HEK293 (cell line): Measurements from ENCODE around the gene KIRREL3.

Source experiments
- CTCF ChIA-PET: fragments of 350-600 bp; formaldehyde crosslinking; extraction: SDS; loops from one replicate; lab custom pipeline; 2021; ENCODE audit warnings: antibody characterized with exemption; lab: Yijun Ruan, JAX
- POLR2A ChIA-PET: fragments of 300-600 bp; formaldehyde crosslinking; extraction: SDS; loops from one replicate; lab custom pipeline; 2020; ENCODE audit warnings: antibody characterized with exemption, inconsistent platforms; lab: Yijun Ruan, JAX
- H3K27ac ChIP-seq: fragments of 200-500 bp; sonication (Bioruptor generic); 2 replicates; pipeline ENCODE4 v1.5.1; 2014; ENCODE audit warnings: low read depth, low read length, control low read depth, inconsistent platforms; ENCODE audit errors: extremely low read depth
- H3K36me3 ChIP-seq, 2 experiments: fragments of 200-500 bp in 1 of 2; sonication (Bioruptor generic) in 1 of 2; 1 replicate in 1 of 2; 2 replicates in 1 of 2; pipeline ENCODE4 v1.5.1; 2014 to 2017; ENCODE audit warnings: inconsistent platforms in 2 of 2, low read length in 2 of 2; ENCODE audit not compliant: control insufficient read depth in 2 of 2, insufficient read depth in 1 of 2
- H3K4me1 ChIP-seq: fragments of 200-500 bp; sonication (Bioruptor generic); 2 replicates; pipeline ENCODE4 v1.5.1; 2014; ENCODE audit warnings: mild to moderate bottlenecking, low read length, inconsistent platforms; ENCODE audit not compliant: control insufficient read depth, insufficient read depth
- H3K4me3 ChIP-seq: 2 replicates; pipeline ENCODE4 v1.5.1; 2011; ENCODE audit warnings: low read depth, mild to moderate bottlenecking, control low read depth, low read length, moderate library complexity
- H3K9me3 ChIP-seq: fragments of 200-500 bp; sonication (Bioruptor generic); 2 replicates; pipeline ENCODE4 v1.5.1; 2014; ENCODE audit warnings: low read depth, low read length, inconsistent platforms; ENCODE audit not compliant: control insufficient read depth, insufficient read depth
- MYNN ChIP-seq: fragments of 450-650 bp; formaldehyde crosslinking; IDR thresholded peaks from 2 replicates; pipeline ENCODE4 v1.5.1; 2016; ENCODE audit warnings: missing biosample characterization, missing genetic modification characterization, borderline replicate concordance
- YY2 ChIP-seq: fragments of 450-650 bp; formaldehyde crosslinking; IDR thresholded peaks from 2 replicates; pipeline ENCODE4 v1.5.1; 2016; ENCODE audit warnings: missing biosample characterization, missing genetic modification characterization
- ZBTB21 ChIP-seq: fragments of 450-650 bp; formaldehyde crosslinking; IDR thresholded peaks from 2 replicates; pipeline ENCODE4 v1.5.1; 2017; ENCODE audit warnings: missing biosample characterization, missing genetic modification characterization
- ZFHX2 ChIP-seq: fragments of 450-650 bp; formaldehyde crosslinking; conservative IDR thresholded peaks from 2 replicates; pipeline ENCODE4 v1.5.1; 2016; ENCODE audit warnings: missing biosample characterization, missing genetic modification characterization
- ZFP3 ChIP-seq: fragments of 450-650 bp; formaldehyde crosslinking; IDR thresholded peaks from 2 replicates; pipeline ENCODE4 v1.5.1; 2016; ENCODE audit warnings: low read depth, missing biosample characterization, missing genetic modification characterization
- ZNF10 ChIP-seq: fragments of 450-650 bp; formaldehyde crosslinking; IDR thresholded peaks from 2 replicates; pipeline ENCODE4 v1.5.1; 2017; ENCODE audit warnings: missing biosample characterization, missing genetic modification characterization
- ZNF133 ChIP-seq: fragments of 450-650 bp; formaldehyde crosslinking; IDR thresholded peaks from 2 replicates; pipeline ENCODE4 v1.5.1; 2016; ENCODE audit warnings: missing biosample characterization, missing genetic modification characterization
- ZNF16 ChIP-seq: fragments of 450-650 bp; formaldehyde crosslinking; IDR thresholded peaks from 2 replicates; pipeline ENCODE4 v1.5.1; 2016; ENCODE audit warnings: low read depth, missing biosample characterization, missing genetic modification characterization
- ZNF223 ChIP-seq: fragments of 450-650 bp; formaldehyde crosslinking; IDR thresholded peaks from 2 replicates; pipeline ENCODE4 v1.5.1; 2016; ENCODE audit warnings: missing biosample characterization, missing genetic modification characterization
- ZNF239 ChIP-seq: fragments of 450-650 bp; formaldehyde crosslinking; IDR thresholded peaks from 2 replicates; pipeline ENCODE4 v1.5.1; 2016; ENCODE audit warnings: missing biosample characterization, missing genetic modification characterization
- ZNF324 ChIP-seq: fragments of 450-650 bp; formaldehyde crosslinking; IDR thresholded peaks from 2 replicates; pipeline ENCODE4 v1.5.1; 2016; ENCODE audit warnings: missing biosample characterization, missing genetic modification characterization
- ZNF354C ChIP-seq: fragments of 450-650 bp; formaldehyde crosslinking; IDR thresholded peaks from 2 replicates; pipeline ENCODE4 v1.5.1; 2016; ENCODE audit warnings: missing biosample characterization, missing genetic modification characterization, low read depth, borderline replicate concordance
- ZNF510 ChIP-seq: fragments of 450-650 bp; formaldehyde crosslinking; IDR thresholded peaks from 2 replicates; pipeline ENCODE4 v1.5.1; 2018; ENCODE audit warnings: mild to moderate bottlenecking, missing genetic modification characterization, missing biosample characterization; ENCODE audit not compliant: insufficient replicate concordance
- ZNF548 ChIP-seq: fragments of 450-650 bp; formaldehyde crosslinking; IDR thresholded peaks from 2 replicates; pipeline ENCODE4 v1.5.1; 2016; ENCODE audit warnings: missing biosample characterization, missing genetic modification characterization
- ZNF670 ChIP-seq: fragments of 450-650 bp; formaldehyde crosslinking; IDR thresholded peaks from 2 replicates; pipeline ENCODE4 v1.5.1; 2016; ENCODE audit warnings: missing biosample characterization, missing genetic modification characterization, low read depth
- ZNF785 ChIP-seq: fragments of 450-650 bp; formaldehyde crosslinking; IDR thresholded peaks from 2 replicates; pipeline ENCODE4 v1.5.1; 2016; ENCODE audit warnings: missing biosample characterization, missing genetic modification characterization
- TF ChIP-seq, protein P1 (sequence below): fragments of 450-650 bp; formaldehyde crosslinking; IDR thresholded peaks from 2 replicates; pipeline ENCODE4 v1.5.1; 2016; ENCODE audit warnings: missing biosample characterization, missing genetic modification characterization
- TF ChIP-seq, protein P2 (sequence below): fragments of 450-650 bp; formaldehyde crosslinking; IDR thresholded peaks from 2 replicates; pipeline ENCODE4 v1.5.1; 2016; ENCODE audit warnings: missing biosample characterization, missing genetic modification characterization
- TF ChIP-seq, protein P3 (sequence below): fragments of 450-650 bp; formaldehyde crosslinking; IDR thresholded peaks from 2 replicates; pipeline ENCODE4 v1.5.1; 2016; ENCODE audit warnings: missing biosample characterization, missing genetic modification characterization, borderline replicate concordance
- TF ChIP-seq, protein P4 (sequence below): fragments of 450-650 bp; formaldehyde crosslinking; IDR thresholded peaks from 2 replicates; pipeline ENCODE4 v1.5.1; 2017; ENCODE audit warnings: missing biosample characterization, missing genetic modification characterization
- TF ChIP-seq, protein P5 (sequence below): fragments of 450-650 bp; formaldehyde crosslinking; IDR thresholded peaks from 2 replicates; pipeline ENCODE4 v1.5.1; 2016; ENCODE audit warnings: missing biosample characterization, missing genetic modification characterization, low read depth

KIRREL3 gene

DNA sequence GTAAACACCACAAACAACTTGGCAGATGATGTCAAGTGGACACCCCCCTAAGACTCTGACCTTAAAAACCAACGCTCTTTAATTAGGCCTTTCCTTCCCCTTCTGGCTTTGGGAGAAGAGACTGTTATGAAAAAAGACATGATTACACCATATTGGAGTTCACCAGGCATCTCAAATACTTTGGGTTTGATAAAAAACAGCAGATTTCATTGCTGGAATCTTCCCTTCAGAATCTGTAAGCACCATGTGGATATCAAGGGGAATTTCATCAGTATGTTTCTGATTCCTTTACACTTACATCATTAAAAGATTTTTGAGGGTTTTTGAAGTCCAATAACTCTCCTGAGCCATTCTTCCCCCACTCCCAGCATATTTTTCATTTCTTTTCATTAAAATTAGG is 85.6 kb downstream of the KIRREL3 start:
- H3K9me3 ChIP-seq, result no peaks in the 10 kb centered on the region
- ChIA-PET POLR2A (no interaction called here), CTCF (interaction anchor here (0.8 kb wide), 1 partner anchor 434 kb away, joined by 3 read pairs; no protein-coding TSS in a partner anchor)
- H3K36me3 ChIP-seq, result no peaks in the 10 kb centered on the region
- H3K27ac ChIP-seq, result no peak overlapping the region
- no peak overlapping the region for H3K4me3 ChIP-seq
- TF ChIP-seq ZNF16, result no peak
- no peaks in the 10 kb centered on the region for H3K4me1 ChIP-seq

DNA sequence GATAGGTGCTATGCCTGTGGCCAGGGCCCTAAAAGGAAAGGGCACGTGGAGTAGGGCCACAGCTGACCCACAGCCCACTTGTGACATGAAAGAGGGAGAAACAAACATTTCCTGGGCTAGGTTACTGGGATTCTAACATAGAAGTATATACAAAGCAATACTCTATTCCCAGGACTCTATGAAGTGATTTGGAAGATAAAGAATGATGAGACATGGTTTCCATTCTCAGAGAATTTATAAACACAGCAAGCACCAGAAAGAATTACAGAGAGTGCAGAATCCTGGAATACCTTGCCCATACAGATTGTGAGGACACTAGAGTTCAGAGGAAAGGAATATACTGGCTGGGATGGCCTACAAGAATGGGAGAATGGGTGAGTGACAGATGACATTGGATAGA is 86.4 kb downstream of the KIRREL3 start:
- TF ChIP-seq, protein P1, sequence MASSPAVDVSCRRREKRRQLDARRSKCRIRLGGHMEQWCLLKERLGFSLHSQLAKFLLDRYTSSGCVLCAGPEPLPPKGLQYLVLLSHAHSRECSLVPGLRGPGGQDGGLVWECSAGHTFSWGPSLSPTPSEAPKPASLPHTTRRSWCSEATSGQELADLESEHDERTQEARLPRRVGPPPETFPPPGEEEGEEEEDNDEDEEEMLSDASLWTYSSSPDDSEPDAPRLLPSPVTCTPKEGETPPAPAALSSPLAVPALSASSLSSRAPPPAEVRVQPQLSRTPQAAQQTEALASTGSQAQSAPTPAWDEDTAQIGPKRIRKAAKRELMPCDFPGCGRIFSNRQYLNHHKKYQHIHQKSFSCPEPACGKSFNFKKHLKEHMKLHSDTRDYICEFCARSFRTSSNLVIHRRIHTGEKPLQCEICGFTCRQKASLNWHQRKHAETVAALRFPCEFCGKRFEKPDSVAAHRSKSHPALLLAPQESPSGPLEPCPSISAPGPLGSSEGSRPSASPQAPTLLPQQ (tag by site-specific recombination), result no peak
- no peak for TF ChIP-seq ZFHX2 (tag by site-specific recombination)
- TF ChIP-seq ZNF354C (tag by site-specific recombination), result no peak
- no peak for TF ChIP-seq ZNF223 (tag by site-specific recombination)
- TF ChIP-seq ZNF10 (tag by site-specific recombination), result no peak
- no peak for TF ChIP-seq ZFP3 (tag by site-specific recombination)
- TF ChIP-seq, protein P2, sequence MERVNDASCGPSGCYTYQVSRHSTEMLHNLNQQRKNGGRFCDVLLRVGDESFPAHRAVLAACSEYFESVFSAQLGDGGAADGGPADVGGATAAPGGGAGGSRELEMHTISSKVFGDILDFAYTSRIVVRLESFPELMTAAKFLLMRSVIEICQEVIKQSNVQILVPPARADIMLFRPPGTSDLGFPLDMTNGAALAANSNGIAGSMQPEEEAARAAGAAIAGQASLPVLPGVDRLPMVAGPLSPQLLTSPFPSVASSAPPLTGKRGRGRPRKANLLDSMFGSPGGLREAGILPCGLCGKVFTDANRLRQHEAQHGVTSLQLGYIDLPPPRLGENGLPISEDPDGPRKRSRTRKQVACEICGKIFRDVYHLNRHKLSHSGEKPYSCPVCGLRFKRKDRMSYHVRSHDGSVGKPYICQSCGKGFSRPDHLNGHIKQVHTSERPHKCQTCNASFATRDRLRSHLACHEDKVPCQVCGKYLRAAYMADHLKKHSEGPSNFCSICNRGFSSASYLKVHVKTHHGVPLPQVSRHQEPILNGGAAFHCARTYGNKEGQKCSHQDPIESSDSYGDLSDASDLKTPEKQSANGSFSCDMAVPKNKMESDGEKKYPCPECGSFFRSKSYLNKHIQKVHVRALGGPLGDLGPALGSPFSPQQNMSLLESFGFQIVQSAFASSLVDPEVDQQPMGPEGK (tag by site-specific recombination), result no peak
- TF ChIP-seq ZNF510 (tag by site-specific recombination), result no peak
- TF ChIP-seq ZNF785 (tag by site-specific recombination), result no peak
- no peak for TF ChIP-seq ZNF670 (tag by site-specific recombination)
- TF ChIP-seq, protein P3, sequence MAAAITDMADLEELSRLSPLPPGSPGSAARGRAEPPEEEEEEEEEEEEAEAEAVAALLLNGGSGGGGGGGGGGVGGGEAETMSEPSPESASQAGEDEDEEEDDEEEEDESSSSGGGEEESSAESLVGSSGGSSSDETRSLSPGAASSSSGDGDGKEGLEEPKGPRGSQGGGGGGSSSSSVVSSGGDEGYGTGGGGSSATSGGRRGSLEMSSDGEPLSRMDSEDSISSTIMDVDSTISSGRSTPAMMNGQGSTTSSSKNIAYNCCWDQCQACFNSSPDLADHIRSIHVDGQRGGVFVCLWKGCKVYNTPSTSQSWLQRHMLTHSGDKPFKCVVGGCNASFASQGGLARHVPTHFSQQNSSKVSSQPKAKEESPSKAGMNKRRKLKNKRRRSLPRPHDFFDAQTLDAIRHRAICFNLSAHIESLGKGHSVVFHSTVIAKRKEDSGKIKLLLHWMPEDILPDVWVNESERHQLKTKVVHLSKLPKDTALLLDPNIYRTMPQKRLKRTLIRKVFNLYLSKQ (tag by site-specific recombination), result no peak
- TF ChIP-seq, protein P4, sequence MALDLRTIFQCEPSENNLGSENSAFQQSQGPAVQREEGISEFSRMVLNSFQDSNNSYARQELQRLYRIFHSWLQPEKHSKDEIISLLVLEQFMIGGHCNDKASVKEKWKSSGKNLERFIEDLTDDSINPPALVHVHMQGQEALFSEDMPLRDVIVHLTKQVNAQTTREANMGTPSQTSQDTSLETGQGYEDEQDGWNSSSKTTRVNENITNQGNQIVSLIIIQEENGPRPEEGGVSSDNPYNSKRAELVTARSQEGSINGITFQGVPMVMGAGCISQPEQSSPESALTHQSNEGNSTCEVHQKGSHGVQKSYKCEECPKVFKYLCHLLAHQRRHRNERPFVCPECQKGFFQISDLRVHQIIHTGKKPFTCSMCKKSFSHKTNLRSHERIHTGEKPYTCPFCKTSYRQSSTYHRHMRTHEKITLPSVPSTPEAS, result no peak
- TF ChIP-seq, protein P5, sequence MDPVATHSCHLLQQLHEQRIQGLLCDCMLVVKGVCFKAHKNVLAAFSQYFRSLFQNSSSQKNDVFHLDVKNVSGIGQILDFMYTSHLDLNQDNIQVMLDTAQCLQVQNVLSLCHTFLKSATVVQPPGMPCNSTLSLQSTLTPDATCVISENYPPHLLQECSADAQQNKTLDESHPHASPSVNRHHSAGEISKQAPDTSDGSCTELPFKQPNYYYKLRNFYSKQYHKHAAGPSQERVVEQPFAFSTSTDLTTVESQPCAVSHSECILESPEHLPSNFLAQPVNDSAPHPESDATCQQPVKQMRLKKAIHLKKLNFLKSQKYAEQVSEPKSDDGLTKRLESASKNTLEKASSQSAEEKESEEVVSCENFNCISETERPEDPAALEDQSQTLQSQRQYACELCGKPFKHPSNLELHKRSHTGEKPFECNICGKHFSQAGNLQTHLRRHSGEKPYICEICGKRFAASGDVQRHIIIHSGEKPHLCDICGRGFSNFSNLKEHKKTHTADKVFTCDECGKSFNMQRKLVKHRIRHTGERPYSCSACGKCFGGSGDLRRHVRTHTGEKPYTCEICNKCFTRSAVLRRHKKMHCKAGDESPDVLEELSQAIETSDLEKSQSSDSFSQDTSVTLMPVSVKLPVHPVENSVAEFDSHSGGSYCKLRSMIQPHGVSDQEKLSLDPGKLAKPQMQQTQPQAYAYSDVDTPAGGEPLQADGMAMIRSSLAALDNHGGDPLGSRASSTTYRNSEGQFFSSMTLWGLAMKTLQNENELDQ (tag by site-specific recombination), result no peak
- no peak for TF ChIP-seq ZBTB21 (tag by site-specific recombination)
- no peak for TF ChIP-seq ZNF548 (tag by site-specific recombination)
- no peak for TF ChIP-seq MYNN (tag by site-specific recombination)
- no peak for TF ChIP-seq ZNF133
- TF ChIP-seq ZNF324 (tag by site-specific recombination), result no peak
- no peak for TF ChIP-seq YY2 (tag by site-specific recombination)
- TF ChIP-seq ZNF239 (tag by site-specific recombination), result no peak
- no peak overlapping the region for H3K4me3 ChIP-seq
- H3K9me3 ChIP-seq, result no peaks in the 10 kb centered on the region
- no peak overlapping the region for H3K27ac ChIP-seq
- ChIA-PET POLR2A (no interaction called here), CTCF (no interaction called here)
- no peaks in the 10 kb centered on the region for H3K36me3 ChIP-seq
- H3K4me1 ChIP-seq, result no peaks in the 10 kb centered on the region
